Gastroesophageal sphincter (tissue), 4 donors: ENCODE results near the gene ECSCR. TPM values are rescaled to one million over a fixed set of nuclear protein-coding genes. Genes with fewer than 3 reads are reported as not detected.

Experiments
- ATAC-seq: fragments of 150-250 bp; one replicate; pipeline ENCODE4 v1.9.1; 2016; ENCODE audit warnings: mild to moderate bottlenecking, moderate library complexity
- H3K27ac ChIP-seq, 4 donors: fragments of 200-600 bp; sonication (generic) in 3 of 4; 1 replicate in 3 of 4; 2 replicates in 1 of 4; pipeline ENCODE4 v1.5.1; 2016 to 2019
- H3K27me3 ChIP-seq: fragments of 200-600 bp; sonication (generic); one replicate; pipeline ENCODE4 v1.5.1; 2019
- H3K36me3 ChIP-seq, 2 donors: fragments of 200-600 bp; sonication (generic); one replicate each; pipeline ENCODE4 v1.5.1; 2019; ENCODE audit warnings: control low read depth in 1 of 2
- H3K4me1 ChIP-seq, 3 donors: fragments of 200-600 bp; sonication (generic); 1 replicate in 2 of 3; 2 replicates in 1 of 3; pipeline ENCODE4 v1.5.1; 2016 to 2019; ENCODE audit warnings: control low read depth in 2 of 3
- H3K4me3 ChIP-seq, 2 donors: fragments of 200-600 bp; sonication (generic); one replicate each; pipeline ENCODE4 v1.5.1; 2019; ENCODE audit warnings: mild to moderate bottlenecking in 1 of 2, moderate library complexity in 1 of 2
- H3K9me3 ChIP-seq, 3 donors: fragments of 200-600 bp; sonication (generic); one replicate each; pipeline ENCODE4 v1.5.1; 2017 to 2019; ENCODE audit warnings: control low read depth in 2 of 3
- CTCF ChIP-seq, 4 experiments: fragments of 200-600 bp in 2 of 4; fragments of 450-650 bp in 2 of 4; sonication (generic) in 1 of 4; IDR thresholded peaks; one replicate each; pipeline ENCODE4 v1.5.1; 2017 to 2019; ENCODE audit warnings: antibody characterized with exemption in 4 of 4, mild to moderate bottlenecking in 2 of 4, moderate library complexity in 2 of 4
- EP300 ChIP-seq: sonication (generic); formaldehyde crosslinking; IDR thresholded peaks from one replicate; pipeline ENCODE4 v1.6.1; 2017; ENCODE audit warnings: antibody characterized with exemption, mild to moderate bottlenecking
- POLR2A ChIP-seq, 2 donors: fragments of 450-650 bp; IDR thresholded peaks; one replicate each; pipeline ENCODE4 v1.6.1; 2017; ENCODE audit warnings: antibody characterized with exemption in 2 of 2, mild to moderate bottlenecking in 2 of 2, moderate library complexity in 1 of 2
- POLR2AphosphoS5 ChIP-seq: sonication (generic); formaldehyde crosslinking; IDR thresholded peaks from one replicate; pipeline ENCODE4 v1.6.1; 2017; ENCODE audit warnings: antibody characterized with exemption
- WGBS, 2 donors: methylation state at CpG; one replicate each; pipeline ENCODE4 v1.1.5; 2018; ENCODE audit warnings: low coverage in 1 of 2; 5-methylcytosine and 5-hydroxymethylcytosine counted together
- total RNA-seq, 4 donors: library from RNA; depleted of rRNA; stranded (reverse); fragments of >200 nt; gene quantifications; one replicate each; pipeline ENCODE4 v1.1.0, GENCODE V29; 2016

Gene ECSCR
- total RNA-seq, 4 donors from 2014 or later, result 7.6 to 34.9 (median 21.8) TPM

GRCh38 chr5:139408191-139408590, 54.4 kb downstream of the ECSCR start:
- TF ChIP-seq POLR2AphosphoS5 (no peak), POLR2A (IDR thresholded peaks at IDR 0.05) (no peak), EP300 (no peak), CTCF (IDR thresholded peaks at IDR 0.05) (no peak)
- Histone ChIP-seq H3K27ac (no peak overlapping the region), H3K4me3 (no peak overlapping the region), H3K36me3 (peaks cover 0 to 24% of the 10 kb centered on the region in 2 donors), H3K9me3 (no peaks in the 10 kb centered on the region), H3K4me1 (peaks cover 0 to 11% (median 2%) of the 10 kb centered on the region in 3 donors), H3K27me3 (no peaks in the 10 kb centered on the region)
- WGBS, 2 donors, result 89 to 95% methylated on average over 7 of the region's 7 CpGs
- no peak for ATAC-seq

- H3K27ac ChIP-seq, result no peak overlapping the region
- TF ChIP-seq POLR2A (IDR thresholded peaks at IDR 0.05), result no peak
- no peak for TF ChIP-seq POLR2AphosphoS5
- TF ChIP-seq EP300, result no peak
- TF ChIP-seq CTCF (IDR thresholded peaks at IDR 0.05), result no peak
- H3K9me3 ChIP-seq, result no peaks in the 10 kb centered on the region
- ATAC-seq, result no peak
- H3K36me3 ChIP-seq, result peaks cover 0 to 17% of the 10 kb centered on the region in 2 donors
- no peak overlapping the region for H3K4me3 ChIP-seq
- H3K4me1 ChIP-seq, result peaks cover 0 to 17% (median 7%) of the 10 kb centered on the region in 3 donors
- no peaks in the 10 kb centered on the region for H3K27me3 ChIP-seq
These were observed 55.0 kb downstream of the ECSCR start for GRCh38 chr5:139407517-139407916.

- WGBS, 2 donors, result 80 to 88% methylated on average over 1 to 2 of the region's 2 CpGs
- no peaks in the 10 kb centered on the region for H3K27me3 ChIP-seq
- peaks cover 0 to 12% of the 10 kb centered on the region in 2 donors for H3K36me3 ChIP-seq
- TF ChIP-seq POLR2AphosphoS5 (no peak), EP300 (no peak), CTCF (IDR thresholded peaks at IDR 0.05) (no peak), POLR2A (IDR thresholded peaks at IDR 0.05) (no peak)
- no peak overlapping the region for H3K4me3 ChIP-seq
- H3K4me1 ChIP-seq, result peaks cover 0 to 18% (median 7%) of the 10 kb centered on the region in 3 donors
- no peak overlapping the region for H3K27ac ChIP-seq
- H3K9me3 ChIP-seq, result no peaks in the 10 kb centered on the region
- no peak for ATAC-seq
These were observed 55.6 kb downstream of the ECSCR start for GRCh38 chr5:139406963-139407362.

GRCh38 chr5:139404484-139404840, 58.1 kb downstream of the ECSCR start:
- H3K4me1 ChIP-seq, result peaks cover 0 to 18% (median 7%) of the 10 kb centered on the region in 3 donors
- peak overlapping the region; percentile 44 to 91 (median 88) for H3K27ac ChIP-seq
- 52 to 70% methylated on average over 5 of the region's 5 CpGs for WGBS, 2 donors
- H3K4me3 ChIP-seq, result peak overlapping the region in 1 of 2 donors; percentile 55
- no peak for ATAC-seq
- H3K27me3 ChIP-seq, result no peaks in the 10 kb centered on the region
- peaks cover 0 to 7% of the 10 kb centered on the region in 2 donors for H3K36me3 ChIP-seq
- TF ChIP-seq EP300, result no peak
- no peak for TF ChIP-seq POLR2A (IDR thresholded peaks at IDR 0.05)
- no peak for TF ChIP-seq POLR2AphosphoS5
- no peak for TF ChIP-seq CTCF (IDR thresholded peaks at IDR 0.05)
- no peaks in the 10 kb centered on the region for H3K9me3 ChIP-seq

- WGBS, 2 donors, result 1 to 2% methylated on average over 8 to 14 of the region's 41 CpGs
- no peaks in the 10 kb centered on the region for H3K27me3 ChIP-seq
- peaks cover 0 to 7% of the 10 kb centered on the region in 2 donors for H3K36me3 ChIP-seq
These were observed 58.6 kb downstream of the ECSCR start, which contains the start of gene SPATA24 for GRCh38 chr5:139403787-139404483. Gene SPATA24 (minus strand): TSS chr5:139404089. CDS start chr5:139404060, 29 bp downstream.

More at GRCh38 chr5:139403787-139404483, 58.6 kb downstream of the ECSCR start, which contains the start of gene SPATA24:
- Histone ChIP-seq H3K4me3 (peak within 1 kb of the TSS; percentile 29 to 55), H3K9me3 (no peaks in the 10 kb centered on the region), H3K27ac (peak within 1 kb of the TSS; percentile 44 to 91 (median 88)), H3K4me1 (peaks cover 0 to 18% (median 7%) of the 10 kb centered on the region in 3 donors)
- peak; percentile 98 for ATAC-seq
- TF ChIP-seq POLR2A (IDR thresholded peaks at IDR 0.05), result peak; percentile 17 to 26
- TF ChIP-seq EP300, result no peak
- TF ChIP-seq CTCF (IDR thresholded peaks at IDR 0.05), result no peak
- peak; percentile 71 for TF ChIP-seq POLR2AphosphoS5
